GM18907 (cell line): ENCODE measurements around the gene ASPDH.
"Not testable (repeated sequence)": the region's sequence is repeated elsewhere in the genome, so short reads cannot be mapped to it uniquely, and the experiment has no call there.

Experiments
- ATAC-seq: cut with Tn5 transposase; IDR thresholded peaks from one replicate; pipeline ENCODE4 v1.9.1; 2021; ENCODE audit warnings: mild to moderate bottlenecking, moderate library complexity; ENCODE audit not compliant: unreplicated experiment

The ASPDH gene

DNA sequence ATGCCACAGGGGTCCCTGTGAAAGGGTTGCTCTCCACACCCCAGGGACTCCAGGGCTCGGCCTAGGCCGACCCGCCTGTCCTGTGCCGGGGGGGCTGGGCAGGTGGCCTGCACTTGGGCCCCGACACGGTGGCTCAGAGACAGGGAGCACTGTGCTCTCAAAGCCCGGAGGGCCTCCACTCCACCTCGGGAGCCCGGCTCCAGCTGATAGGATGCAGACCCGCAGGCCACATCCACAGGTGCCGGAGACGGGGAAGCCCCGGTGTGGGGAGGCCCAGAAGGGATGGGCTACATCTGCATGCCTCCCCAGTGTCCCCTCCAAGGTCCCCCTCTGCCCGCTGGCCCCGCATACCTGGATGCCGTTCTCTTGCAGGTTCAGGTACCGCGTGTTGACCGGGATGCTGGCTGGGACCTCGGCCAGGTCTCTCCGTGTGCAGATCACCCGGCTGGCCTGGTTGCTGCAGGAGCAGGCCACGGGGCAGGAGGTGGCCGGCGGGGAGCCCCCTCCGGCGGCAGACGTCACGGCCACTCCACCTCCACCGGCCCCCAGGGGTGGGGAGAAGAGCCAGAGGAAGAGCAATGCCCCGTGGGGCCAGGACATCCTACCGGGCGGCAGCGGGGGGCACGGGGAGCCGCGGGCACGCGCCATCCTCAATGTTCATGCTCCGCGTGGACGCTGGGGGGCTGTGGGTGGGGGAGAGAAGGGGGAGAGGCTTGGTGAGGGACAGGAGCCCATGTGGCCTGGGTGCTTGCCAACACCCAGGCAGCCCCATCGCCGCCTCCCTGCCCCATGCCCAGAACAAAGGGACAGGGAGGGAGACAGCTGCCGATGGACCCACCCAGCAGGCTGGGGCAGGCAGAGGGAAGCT lies 34.7 kb upstream of the ASPDH start:
- no peak for ATAC-seq

DNA sequence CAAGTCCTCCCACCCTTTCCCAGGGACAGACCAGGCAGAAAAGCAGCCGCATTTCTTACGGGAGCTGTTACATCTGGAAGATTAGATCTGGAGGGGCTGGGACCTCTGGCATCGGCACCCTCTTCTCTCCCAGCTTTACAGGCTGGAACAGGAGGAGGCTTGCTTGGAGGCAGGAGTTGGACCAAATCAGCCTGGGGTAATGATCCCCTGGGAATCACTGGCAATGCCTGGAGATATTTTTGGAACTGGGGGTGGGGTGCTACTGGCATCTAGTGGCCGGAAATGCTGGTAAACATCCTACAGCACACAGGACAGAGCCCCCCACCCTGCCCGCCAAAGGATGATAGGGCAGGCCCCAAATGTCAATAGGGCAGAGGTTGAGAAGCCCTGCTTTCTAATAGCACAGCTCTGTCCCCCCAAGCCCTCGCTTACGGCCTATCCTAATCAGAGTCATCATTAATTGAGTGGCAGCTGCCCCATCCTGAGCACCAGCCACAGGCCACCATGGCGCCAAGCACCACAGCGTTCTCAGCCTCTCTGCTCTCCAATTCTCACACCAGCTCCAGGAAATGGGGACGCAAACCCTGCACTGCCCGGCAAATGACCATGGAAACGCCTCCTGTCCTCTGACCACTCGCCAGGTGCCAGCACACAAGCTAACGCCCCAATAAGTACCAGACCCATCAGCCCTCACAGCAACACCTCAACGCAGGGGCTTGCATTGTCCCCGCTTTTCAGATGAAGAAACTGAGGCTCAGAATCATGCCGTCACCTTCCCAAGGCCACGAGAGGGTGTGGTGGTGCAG lies 33.9 kb upstream of the ASPDH start:
- ATAC-seq, result no peak

DNA sequence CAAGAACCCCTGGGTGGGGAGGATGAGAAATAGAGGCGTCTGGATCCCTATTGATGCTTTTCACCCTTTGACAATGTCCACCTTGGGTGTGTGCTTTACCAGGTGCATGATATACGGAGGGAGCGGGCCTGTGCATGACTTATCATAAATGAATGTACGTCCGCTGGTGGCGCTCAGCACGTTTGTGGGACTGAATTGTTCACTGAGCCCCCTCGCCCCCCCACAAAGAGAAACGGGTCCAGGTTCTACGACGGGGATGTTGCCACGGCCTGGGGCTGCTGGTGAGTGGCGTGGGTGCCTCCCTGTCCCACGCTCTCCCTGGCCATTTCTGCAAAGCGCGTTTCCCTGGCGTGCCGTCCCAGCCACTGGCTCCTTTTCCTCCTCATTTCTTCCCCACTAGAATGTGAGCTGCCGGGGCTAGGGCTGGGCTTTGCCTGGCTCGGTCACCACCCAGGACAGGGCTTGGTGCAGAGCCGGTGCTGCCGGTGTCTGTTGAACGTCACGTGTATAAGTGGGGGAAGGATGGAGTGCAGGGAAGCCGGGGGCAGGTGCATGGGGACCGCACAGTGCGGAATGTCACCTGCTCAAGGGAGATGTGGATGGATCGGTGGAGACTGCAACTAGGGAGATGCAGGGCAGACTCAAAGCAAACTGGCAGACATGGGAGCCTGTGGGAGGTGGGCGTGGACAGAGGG lies 33.0 kb upstream of the ASPDH start:
- no peak for ATAC-seq

DNA sequence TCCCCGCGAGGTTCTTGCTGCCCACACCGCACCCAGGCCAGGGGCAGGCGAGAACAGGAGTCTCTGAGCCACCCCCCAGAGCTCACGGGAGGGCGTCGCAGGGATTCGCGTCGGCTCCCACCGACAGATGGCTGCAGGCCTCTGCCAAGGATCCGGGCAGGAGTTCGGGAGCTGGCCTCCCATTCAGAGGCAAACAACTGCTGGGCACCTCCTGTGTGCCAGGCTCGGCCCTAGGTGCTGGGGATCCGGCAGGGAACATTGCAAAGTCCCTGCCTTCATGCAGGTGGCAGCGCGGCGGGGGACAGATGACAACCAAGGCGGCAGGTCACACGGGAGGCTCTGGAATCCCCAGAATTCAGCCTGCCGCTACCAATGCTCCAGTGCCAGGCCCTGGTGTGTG lies 29.2 kb upstream of the ASPDH start:
- ATAC-seq, result no peak

DNA sequence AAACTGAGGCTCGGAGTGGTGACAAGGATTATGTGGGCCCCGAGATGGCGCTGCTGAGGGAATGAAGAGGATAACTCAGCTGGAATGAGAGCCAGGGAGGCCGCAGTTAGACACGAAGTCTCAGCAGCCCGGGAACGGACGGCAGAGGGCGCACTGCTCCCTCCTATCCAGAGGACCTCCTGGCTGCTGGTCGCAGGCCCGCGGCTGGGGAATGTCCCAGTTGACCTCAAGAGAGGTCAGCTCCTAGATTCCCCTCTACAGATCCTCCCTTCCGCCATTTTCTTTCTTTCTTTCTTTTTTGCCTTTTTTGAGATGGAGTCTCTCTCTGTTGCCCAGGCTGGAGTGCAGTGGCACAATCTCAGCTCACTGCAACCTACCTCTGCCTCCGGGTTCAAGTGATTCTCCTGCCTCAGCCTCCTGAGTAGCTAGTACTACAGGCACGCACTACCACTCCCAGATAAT lies 24.1 kb upstream of the ASPDH start:
- no peak for ATAC-seq

DNA sequence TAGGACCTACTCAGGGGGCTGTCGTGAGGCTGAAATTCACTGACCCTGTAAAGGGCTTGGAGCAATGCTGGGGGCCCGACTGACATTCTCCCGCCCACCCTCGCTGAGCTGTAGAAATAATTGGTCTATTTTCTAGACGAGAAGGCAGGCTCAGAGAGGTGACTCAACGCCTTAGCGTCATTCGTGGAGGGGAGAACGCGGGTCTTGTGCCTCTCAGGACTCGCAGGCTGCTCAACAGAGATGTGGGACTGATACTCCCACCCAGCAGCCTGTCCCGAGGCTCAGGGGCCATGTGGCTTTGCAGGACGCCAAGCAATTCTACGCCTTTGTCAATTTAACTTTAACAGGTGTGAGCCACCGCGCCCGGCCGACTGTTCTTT lies 23.6 kb upstream of the ASPDH start:
- no peak for ATAC-seq

DNA sequence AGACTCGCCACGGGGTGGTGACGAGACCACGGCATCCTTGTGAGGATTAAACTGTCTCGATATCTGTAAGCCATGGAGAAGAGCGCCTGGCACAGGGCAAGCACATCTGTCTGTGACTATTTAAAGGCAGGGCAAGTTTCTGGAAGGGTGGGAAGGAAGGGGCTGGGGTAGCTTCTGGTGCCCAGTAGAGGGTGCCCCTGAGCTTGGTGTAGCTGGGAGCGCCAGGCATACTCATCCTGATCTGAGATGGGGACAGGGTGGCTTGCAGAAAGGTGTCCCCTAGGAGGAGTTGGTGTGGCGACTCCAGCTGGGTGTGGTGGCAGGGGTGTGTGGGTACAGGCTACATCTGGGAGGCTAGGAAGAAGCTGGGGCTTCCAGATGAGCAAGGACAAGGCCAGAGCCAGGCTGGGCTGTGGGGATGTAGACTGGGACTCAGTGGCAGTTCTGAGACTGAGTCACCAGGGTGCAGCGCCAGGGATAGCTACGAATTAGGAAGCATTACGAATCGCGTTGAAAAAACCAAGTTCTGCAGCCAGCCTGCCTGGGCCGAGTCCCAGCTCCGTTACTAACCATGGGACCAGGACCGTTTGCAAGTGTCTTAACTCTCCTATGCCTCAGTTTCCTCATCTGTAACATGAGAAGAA lies 23.1 kb upstream of the ASPDH start:
- no peak for ATAC-seq

DNA sequence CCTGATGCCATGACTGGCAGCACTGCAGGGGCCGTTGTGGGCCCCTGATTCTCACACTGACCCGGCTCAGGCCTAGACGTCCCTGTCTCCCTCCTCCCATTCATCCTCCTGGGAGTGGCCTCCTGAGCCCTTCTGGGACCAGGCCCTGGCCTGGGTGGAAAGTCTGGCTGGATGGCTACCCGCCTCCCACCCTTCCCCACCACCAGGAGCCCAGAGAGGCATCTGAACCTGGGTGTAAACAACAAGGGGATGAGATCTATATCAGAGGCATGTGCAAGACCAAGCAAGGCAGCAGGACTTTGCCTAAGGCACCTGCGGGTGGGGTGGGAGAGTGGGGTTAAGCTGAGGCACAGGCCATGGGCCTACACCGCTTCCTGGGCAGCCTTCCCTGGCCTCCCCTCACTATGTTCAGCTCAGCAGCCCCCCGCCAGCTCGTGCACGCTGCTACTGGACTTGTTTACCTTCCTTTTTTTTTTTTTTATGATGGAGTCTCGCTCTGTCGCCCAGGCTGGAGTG lies 22.0 kb upstream of the ASPDH start:
- ATAC-seq, result no peak

DNA sequence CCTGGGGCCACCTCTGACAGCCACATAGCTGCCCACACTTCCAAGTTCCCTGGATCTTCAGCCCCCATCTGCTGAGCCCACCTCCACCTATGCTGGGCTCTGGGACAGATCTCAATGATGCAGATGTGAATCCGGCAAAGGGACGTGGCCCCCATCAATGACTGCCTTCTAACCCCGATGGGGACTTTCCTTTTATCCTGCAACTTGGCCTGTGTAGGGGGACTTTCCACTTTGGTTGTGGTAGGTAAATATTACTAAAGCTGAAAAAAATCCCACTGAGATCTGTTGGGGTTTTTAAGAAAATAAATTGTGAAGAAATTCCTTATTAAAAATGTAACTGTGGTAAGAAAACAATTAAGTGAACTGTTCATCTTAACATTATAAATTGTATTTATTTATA lies 20.8 kb upstream of the ASPDH start:
- no peak for ATAC-seq

DNA sequence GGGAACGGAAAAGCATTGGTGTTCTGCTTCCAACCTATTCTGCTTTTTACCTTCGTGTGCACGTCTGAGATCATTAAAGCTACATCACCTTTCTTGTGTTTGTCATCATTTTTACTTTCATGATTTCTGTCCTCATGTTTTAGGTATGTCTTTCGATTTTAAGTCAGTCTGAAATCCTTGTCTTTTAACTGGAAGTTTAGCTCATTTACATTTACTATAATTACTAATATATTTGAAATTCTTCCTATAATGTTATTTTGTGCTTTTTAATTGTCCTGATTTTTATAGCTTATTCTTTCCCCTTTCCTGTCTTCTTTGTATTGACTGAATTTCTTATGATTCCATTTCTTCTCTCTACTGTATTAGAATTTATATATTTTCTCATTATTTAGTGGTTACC lies 19.2 kb upstream of the ASPDH start:
- no peak for ATAC-seq

DNA sequence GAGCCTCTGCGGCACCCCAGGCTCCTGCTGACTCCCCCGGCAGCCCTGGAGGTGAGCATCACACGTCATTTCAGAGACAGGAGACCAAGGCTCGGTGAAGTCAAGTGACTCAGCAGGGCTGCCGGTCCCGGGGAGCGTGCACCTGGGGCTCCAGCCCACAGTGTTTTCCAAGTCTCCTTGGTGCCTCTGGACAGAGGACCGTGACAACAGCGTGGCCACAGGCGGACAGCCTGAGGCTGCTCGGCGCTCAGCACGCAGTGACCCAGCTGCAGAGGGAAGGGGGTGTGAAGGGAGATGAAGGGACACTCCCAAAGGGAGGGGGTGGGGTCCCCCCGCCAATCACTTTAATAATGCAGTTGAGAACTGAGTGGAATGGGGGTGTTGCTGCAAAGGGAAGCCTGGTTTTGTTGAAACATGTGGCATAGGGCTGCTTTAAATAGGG lies 17.5 kb upstream of the ASPDH start:
- ATAC-seq, result no peak

DNA sequence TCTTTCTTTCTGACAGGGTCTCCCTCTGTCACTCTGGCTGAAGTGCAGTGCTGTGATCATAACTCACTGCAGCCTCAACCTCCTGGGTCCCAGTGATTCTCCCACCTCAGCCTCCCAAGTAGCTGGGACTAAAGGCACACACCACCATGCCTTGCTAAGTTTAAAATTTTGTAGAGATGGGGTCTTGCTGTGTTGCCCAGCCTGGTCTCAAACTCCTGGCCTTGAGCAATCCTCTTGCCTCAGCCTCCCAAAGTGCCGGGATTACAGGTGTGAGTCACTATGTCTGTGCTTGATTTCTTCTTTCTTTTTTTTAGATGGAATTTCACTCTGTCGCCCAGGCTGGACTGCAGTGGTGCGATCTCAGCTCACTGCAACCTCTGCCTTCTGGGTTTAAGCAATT lies 14.3 kb upstream of the ASPDH start:
- not testable (repeated sequence) for ATAC-seq

DNA sequence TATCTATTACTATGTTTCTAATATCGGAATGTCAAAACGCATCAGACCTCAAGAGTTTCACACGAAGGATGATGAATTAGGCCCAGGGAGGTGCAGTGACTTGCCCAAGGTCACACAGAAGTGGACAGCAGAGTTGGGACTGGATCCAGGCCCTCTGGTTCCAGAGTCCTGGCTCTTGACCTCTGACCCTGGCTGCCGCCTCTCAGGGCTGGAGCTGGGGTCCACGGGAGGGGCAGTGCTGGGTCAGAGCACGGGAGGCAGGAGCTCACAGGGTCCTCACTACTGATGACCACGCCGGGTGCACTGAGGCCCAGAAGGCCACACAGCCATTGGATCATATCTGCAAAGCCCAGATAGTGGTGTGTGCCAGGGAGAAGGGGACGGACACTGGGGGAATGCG lies 9.2 kb upstream of the ASPDH start:
- ATAC-seq, result no peak

DNA sequence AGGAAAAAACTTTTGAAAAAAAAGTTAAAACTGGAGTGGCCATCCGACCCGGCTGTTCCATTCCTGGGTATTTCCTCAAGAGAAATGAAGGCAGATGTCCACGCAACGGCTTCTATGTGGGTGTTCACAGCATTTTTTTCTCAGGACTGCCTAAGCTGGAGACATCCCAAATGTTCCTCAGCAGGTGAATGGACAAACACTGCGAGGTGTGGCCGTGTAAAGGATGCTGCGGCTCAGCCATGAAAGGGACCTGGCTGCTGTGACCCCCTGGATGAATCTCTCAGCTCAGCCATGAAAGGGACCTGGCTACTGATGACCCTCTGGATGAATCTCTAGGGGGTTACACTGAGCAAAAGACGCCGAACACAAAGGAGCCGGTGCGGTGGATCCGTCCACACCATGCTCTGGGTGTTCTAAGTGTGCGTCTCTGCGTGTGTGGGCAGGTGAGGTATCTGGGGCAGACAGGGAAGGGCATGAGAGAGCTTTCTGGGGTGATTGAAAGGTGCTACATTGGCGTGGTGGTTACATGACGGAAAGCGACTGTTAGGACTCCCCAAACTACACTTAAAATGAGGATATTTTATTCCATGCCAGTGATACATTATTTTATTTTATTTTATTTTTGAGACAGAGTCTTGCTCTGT lies 7.2 kb upstream of the ASPDH start:
- no peak for ATAC-seq

DNA sequence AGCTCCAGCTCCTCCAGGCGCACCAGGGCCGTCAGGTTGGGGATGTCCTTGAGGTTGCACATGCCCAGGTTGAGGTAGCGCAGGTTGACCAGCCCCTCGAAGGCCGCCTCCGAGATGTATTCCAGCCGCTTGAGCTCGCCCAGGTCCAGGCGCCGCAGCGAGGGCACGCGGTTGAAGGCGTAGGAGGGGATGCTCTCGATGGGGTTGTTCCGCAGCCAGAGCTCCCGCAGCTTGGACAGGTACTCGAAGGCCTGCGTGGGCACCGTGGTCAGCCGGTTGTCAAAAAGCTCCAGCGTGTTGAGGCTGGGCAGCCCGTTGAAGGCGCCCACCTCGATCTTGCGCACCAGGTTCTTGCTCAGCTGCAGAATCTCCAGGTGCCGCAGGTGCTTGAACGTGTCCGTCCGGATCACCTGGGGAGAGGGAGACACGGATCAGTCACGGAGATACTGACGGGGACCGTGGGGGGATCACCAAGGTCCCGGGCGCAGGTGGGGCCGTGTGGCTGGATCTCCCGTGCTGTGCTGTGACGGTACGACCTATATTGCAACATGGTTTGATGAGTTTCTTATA lies 5.4 kb upstream of the ASPDH start:
- no peak for ATAC-seq

DNA sequence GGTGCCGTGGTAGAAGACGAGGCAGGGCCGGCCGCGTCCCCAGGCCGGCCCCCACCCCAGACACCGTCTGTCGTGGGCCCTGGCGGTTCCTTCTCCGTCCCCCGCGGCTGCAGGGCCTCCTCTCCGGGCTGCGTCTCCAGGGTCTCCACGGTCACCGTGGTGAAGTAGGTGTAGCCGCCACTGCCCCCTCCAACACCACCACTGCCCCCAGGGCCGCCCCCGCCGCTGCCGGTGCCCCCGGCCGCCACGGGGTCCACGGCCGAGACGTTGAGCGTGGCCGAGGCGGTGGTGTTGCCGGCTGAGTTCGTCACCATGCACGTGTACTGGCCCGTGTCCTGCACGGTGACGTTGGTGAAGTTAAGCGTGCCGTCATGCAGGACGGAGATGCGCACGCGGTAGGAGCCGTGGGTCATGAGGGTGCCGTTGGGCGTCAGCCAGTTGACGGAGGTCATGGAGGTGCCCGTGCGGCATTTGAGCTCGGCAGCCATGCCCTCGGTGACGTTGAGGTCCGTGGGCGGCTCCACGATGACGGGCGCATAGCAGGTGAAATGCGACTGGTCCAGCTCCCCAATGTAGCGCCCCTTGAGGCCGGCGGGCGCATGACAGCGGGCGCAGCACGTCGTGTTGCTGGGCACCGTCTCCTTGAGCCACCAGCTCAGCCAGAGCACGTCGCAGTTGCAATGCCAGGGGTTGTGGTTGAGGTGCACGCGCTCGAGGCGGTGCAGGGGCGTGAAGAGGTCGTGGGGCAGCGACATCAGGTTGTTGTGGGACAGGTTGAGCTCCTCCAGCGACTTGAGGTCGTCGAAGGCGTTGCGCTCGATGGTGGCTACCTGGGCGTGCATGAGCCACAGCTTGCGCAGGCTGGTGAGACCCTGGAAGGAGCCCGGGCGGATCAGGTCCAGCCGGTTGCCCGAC lies 4.6 kb upstream of the ASPDH start:
- ATAC-seq, result no peak

DNA sequence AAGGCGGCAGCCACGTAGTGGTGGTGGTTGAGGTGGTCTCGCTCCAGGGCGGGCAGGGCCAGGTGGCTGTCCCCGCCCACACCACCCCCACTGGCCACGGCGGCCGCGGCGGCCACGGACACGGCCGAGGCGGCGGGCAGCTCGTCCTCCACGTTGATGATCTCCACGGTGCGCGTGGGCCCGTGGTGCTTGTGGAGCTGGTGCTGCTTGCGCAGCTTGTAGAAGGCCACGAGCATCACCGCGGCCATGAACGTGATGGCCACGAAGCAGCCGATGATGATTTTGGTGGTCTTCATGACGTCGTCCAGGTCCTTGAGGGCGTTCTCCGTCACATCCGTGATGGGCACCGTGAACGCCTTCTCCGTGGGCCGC lies 4.0 kb upstream of the ASPDH start:
- ATAC-seq, result no peak

DNA sequence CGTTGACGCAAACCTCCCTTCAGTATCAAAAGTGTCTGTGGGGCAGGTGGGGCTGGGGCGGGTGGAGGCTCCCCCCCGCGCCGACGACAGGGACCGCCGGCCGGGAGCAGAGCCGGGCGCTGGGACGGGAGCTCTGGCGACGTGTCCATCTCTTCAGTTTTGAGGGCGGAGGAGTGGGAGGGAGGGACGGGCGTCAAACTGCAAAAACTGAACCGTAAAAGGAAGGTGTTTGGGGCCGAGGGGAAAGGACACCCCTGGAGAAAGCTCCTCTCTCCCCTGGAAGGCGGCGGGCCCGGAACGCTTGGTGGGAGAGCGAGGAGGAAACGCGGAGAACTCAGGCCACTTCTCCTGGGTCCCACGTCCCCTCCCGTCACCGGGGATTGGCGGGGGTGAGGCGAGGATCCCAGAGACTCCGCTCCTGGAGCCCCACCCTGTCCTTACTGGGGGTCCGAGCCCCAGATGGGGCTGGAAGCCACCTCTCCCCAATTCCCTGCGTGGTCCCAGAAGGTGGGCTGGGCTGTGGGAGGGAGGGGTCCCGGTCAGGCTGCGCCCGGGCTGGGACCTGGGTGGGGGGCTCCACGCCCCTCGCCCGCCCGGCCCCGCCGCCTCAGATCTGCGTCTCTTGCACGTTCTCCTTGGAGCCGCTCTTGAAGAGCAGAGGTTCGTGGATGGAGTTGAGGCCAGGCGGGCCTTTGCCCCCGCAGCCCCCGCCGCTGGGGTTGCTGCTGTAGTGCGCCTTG lies 3.4 kb upstream of the ASPDH start:
- no peak for ATAC-seq
